GM23248 (cell line): ENCODE results near the gene CRELD2.

Experiments
- EZH2 ChIP-seq: fragments of 200-600 bp; sonication (generic); IDR thresholded peaks from 2 replicates; pipeline ENCODE4 v1.6.1; 2018; ENCODE audit warnings: antibody characterized with exemption, mild to moderate bottlenecking; ENCODE audit not compliant: insufficient read depth, poor library complexity, severe bottlenecking
- EZH2phosphoT487 ChIP-seq: fragments of 200-600 bp; sonication (generic); IDR thresholded peaks from 2 replicates; pipeline ENCODE4 v1.6.1; 2018; ENCODE audit warnings: antibody characterized with exemption, moderate library complexity, mild to moderate bottlenecking, low read depth; ENCODE audit not compliant: insufficient read depth

DNA sequence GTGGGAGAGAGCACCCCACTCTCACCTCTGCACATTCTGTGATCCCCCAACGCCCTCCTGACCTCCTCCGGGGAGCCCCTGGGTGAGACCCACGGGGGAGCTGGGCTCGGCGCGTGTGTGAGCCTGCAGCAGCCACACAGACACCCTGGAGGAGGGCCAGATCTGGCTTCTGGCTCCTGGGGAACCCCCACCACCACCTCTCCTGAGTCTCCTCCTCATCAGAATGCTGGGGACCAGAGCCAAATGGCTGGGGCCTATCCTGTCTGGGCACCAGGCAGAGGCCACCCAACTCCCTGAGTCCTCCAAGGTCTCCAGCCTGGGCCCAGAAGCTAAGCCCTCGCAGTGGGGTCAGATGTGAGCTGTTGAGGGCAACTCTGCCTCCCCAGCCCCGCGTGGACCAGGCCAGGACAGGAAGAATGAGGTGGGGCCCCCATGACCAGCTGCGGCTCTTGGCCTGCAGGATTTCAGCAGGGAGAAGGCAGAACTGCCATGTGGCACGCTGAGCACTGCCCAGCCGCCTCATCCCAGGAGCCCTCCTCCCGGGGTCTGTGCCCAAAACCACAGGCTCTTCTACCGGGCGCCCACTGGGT lies 36.7 kb downstream of the CRELD2 start:
- no peak for TF ChIP-seq EZH2
- no peak for TF ChIP-seq EZH2phosphoT487
